ENCODE results near the gene CTNNA3. TPM values are rescaled to one million over a fixed set of nuclear protein-coding genes. Genes with fewer than 3 reads are reported as not detected.

The CTNNA3 gene
- total RNA-seq, 1 donor from 2014 or later, result 159 TPM

- DNase-seq, result no peak
- Histone ChIP-seq H3K9me3 (replicated peaks) (no peaks in the 10 kb centered on the region), H3K27ac (replicated peaks) (no peak overlapping the region), H3K4me3 (no peak overlapping the region), H3K36me3 (no peaks in the 10 kb centered on the region), H3K27me3 (ENCODE audit: low read depth) (no peaks in the 10 kb centered on the region), H3K4me1 (no peaks in the 10 kb centered on the region)
- TF ChIP-seq, protein P1, sequence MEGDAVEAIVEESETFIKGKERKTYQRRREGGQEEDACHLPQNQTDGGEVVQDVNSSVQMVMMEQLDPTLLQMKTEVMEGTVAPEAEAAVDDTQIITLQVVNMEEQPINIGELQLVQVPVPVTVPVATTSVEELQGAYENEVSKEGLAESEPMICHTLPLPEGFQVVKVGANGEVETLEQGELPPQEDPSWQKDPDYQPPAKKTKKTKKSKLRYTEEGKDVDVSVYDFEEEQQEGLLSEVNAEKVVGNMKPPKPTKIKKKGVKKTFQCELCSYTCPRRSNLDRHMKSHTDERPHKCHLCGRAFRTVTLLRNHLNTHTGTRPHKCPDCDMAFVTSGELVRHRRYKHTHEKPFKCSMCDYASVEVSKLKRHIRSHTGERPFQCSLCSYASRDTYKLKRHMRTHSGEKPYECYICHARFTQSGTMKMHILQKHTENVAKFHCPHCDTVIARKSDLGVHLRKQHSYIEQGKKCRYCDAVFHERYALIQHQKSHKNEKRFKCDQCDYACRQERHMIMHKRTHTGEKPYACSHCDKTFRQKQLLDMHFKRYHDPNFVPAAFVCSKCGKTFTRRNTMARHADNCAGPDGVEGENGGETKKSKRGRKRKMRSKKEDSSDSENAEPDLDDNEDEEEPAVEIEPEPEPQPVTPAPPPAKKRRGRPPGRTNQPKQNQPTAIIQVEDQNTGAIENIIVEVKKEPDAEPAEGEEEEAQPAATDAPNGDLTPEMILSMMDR (IDR thresholded peaks at IDR 0.05; ENCODE audit: borderline replicate concordance), result no peak
- intact Hi-C loops (cut with micrococcal nuclease), result no loop called here
Observed at GRCh38 chr10:66625709-66626590, 1070.0 kb downstream of the CTNNA3 start.

DNA sequence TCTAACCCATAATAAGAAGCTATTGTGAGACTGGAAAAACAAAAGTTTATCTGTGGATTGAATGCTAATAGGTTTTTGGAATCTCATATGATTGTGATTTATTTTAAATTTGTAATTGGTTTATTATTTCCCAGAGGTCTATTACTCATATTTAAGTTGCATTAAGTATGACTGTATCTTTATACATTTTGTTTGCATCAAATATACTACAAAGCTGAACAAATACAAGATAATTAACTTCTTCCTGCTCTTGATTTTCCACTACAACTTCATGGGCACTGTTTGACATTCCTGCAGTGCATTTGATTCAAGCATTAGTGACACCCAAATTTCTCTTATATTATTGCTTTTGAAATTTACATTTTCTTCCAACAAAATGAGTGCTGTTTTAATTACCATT, 1073.9 kb downstream of the CTNNA3 start:
- Histone ChIP-seq H3K27me3 (ENCODE audit: low read depth) (no peaks in the 10 kb centered on the region), H3K36me3 (no peaks in the 10 kb centered on the region), H3K4me3 (no peak overlapping the region), H3K9me3 (replicated peaks) (no peaks in the 10 kb centered on the region), H3K27ac (replicated peaks) (no peak overlapping the region), H3K4me1 (no peaks in the 10 kb centered on the region)
- DNase-seq, result no peak
- TF ChIP-seq, protein P1 (IDR thresholded peaks at IDR 0.05; ENCODE audit: borderline replicate concordance), result no peak
- intact Hi-C loops (cut with micrococcal nuclease), result no loop called here

GRCh38 chr10:66604195-66604594, 1091.8 kb downstream of the CTNNA3 start:
- intact Hi-C loops (cut with micrococcal nuclease), result no loop called here
- no peak overlapping the region for H3K4me3 ChIP-seq
- no peaks in the 10 kb centered on the region for H3K27me3 ChIP-seq (ENCODE audit: low read depth)
- H3K9me3 ChIP-seq (replicated peaks), result peaks cover 45% of the 10 kb centered on the region
- H3K36me3 ChIP-seq, result no peaks in the 10 kb centered on the region
- no peaks in the 10 kb centered on the region for H3K4me1 ChIP-seq
- H3K27ac ChIP-seq (replicated peaks), result no peak overlapping the region
- DNase-seq, result no peak
- TF ChIP-seq, protein P1 (IDR thresholded peaks at IDR 0.05; ENCODE audit: borderline replicate concordance), result no peak

DNA sequence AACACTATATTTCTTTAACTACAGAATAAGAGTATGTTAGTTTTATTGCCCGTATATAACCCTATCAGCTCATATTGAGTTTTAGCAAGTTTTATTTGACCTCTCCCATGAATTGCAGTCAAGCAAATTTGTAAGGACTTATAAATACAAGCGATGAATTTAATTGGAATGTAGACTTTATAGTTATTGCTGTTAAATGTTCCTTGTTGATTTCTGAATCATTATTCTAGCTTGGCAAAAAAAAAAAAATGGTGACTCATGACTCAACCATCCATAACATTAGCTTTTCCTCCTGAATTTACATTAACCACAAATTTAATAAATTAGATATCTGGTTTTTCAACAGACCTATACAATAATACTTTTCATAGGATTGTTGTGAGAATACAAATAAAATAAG, 1104.1 kb downstream of the CTNNA3 start:
- Histone ChIP-seq H3K9me3 (replicated peaks) (peaks cover 9% of the 10 kb centered on the region), H3K36me3 (no peaks in the 10 kb centered on the region), H3K27ac (replicated peaks) (no peak overlapping the region), H3K27me3 (ENCODE audit: low read depth) (no peaks in the 10 kb centered on the region), H3K4me3 (no peak overlapping the region), H3K4me1 (peaks cover 7% of the 10 kb centered on the region)
- intact Hi-C loops (cut with micrococcal nuclease), result no loop called here
- TF ChIP-seq, protein P1 (IDR thresholded peaks at IDR 0.05; ENCODE audit: borderline replicate concordance), result no peak
- DNase-seq, result no peak

DNA sequence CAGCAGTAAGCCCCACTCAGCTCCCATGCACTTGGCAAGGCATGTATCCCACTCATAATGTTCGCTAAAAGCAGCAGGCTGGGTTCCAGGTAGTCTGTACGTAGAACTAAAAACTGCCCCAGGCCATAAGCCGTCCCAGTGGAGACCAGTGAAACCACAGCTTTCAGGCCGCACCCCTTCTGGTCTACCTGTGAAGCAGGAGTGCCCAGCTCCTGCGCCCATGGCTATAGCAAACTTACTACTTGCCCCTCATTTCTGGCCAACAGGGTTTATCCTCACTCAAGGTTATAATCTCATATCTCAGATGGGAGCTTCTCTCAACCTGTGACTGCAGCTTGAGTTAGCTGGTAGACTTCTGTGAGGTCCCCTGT, 1108.3 kb downstream of the CTNNA3 start:
- Histone ChIP-seq H3K27ac (replicated peaks) (no peak overlapping the region), H3K36me3 (no peaks in the 10 kb centered on the region), H3K27me3 (ENCODE audit: low read depth) (no peaks in the 10 kb centered on the region), H3K9me3 (replicated peaks) (no peaks in the 10 kb centered on the region), H3K4me3 (no peak overlapping the region), H3K4me1 (peaks cover 7% of the 10 kb centered on the region)
- TF ChIP-seq, protein P1 (IDR thresholded peaks at IDR 0.05; ENCODE audit: borderline replicate concordance), result no peak
- intact Hi-C loops (cut with micrococcal nuclease), result no loop called here
- DNase-seq, result no peak
